ENCODE results near the gene CDH16.

Gene CDH16

DNA sequence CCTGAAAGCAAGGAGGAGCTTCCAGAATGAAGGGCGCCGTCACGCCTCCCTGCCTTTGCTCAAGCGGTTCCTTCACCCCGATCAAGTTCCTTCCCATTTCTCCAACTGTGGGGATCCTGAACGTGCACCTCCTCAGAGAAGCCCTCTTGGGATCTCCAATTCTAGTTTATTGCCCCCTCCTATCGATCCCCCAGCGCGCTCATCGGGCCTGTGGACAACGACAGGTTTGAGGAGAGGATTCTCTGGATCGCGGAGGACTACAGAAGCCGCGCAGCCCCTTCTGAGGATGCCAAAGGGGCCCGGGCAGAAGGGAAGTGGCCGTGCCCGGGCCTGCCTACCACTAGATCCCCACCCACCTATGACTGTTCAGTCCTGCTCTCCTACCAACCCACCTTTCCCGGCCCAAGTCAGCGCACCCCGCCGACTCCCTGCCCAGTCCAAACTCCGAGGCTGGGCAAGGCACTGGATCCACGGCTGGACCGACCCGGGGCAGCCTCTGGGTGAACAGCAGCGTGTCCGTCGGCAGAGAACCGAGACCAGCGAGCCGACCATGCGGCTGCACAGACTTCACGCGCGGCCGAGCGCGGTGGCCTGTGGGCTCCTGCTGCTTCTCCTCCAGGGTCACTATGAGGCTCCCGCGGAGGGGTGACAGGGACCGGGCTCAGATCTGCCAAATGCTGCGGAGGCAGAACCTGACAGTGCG lies 29.6 kb upstream of the CDH16 start:
- Histone ChIP-seq H3F3A (ENCODE audit: insufficient read depth, low read length) (no peaks in the 10 kb centered on the region), H3K36me3 (ENCODE audit: insufficient read depth, low read length) (peaks cover 3% of the 10 kb centered on the region; the same call in 1 of the 2 replicates), H3K4me2 (ENCODE audit: low read length) (peak overlapping the region; percentile 13; the same call in 1 of the 2 replicates), H3K4me3 (ENCODE audit: low read depth, low read length, poor library complexity, severe bottlenecking) (no peak overlapping the region), H3K4me1 (ENCODE audit: insufficient read depth, low read length, severe bottlenecking) (peaks cover 4% of the 10 kb centered on the region), H3K27ac (ENCODE audit: low read depth, low read length, poor library complexity, severe bottlenecking) (no peak overlapping the region), H3K79me2 (ENCODE audit: insufficient read depth, low read length) (no peaks in the 10 kb centered on the region), H2AFZ (ENCODE audit: low read length) (no peak overlapping the region), H3K9me2 (ENCODE audit: low read depth, low read length) (no peaks in the 10 kb centered on the region), H3K9me3 (ENCODE audit: low read length) (0 out of 2 replicates have a peak, but pooled peaks cover 3% of the 10 kb centered on the region), H3K9ac (ENCODE audit: low read length) (no peak overlapping the region), H4K20me1 (ENCODE audit: insufficient read depth, low read length) (no peaks in the 10 kb centered on the region), H3K27me3 (ENCODE audit: insufficient read depth, low read length) (peaks cover 5% of the 10 kb centered on the region; the same call in 1 of the 2 replicates)
- TF ChIP-seq EZH2 (IDR thresholded peaks at IDR 0.05; ENCODE audit: borderline replicate concordance, low read length): no peak
- no peak for TF ChIP-seq CTCF (IDR thresholded peaks at IDR 0.05; ENCODE audit: low read length)

- Histone ChIP-seq H3K9me3 (ENCODE audit: low read length) (0 out of 2 replicates have a peak, but pooled peaks cover 3% of the 10 kb centered on the region), H4K20me1 (ENCODE audit: insufficient read depth, low read length) (no peaks in the 10 kb centered on the region), H3K27ac (ENCODE audit: low read depth, low read length, poor library complexity, severe bottlenecking) (no peak overlapping the region), H3K36me3 (ENCODE audit: insufficient read depth, low read length) (peaks cover 11% of the 10 kb centered on the region; the same call in 1 of the 2 replicates), H3K9ac (ENCODE audit: low read length) (no peak overlapping the region), H3K4me2 (ENCODE audit: low read length) (peak overlapping the region; percentile 13; the same call in 1 of the 2 replicates), H2AFZ (ENCODE audit: low read length) (no peak overlapping the region), H3K4me3 (ENCODE audit: low read depth, low read length, poor library complexity, severe bottlenecking) (peak overlapping the region; percentile 2), H3K79me2 (ENCODE audit: insufficient read depth, low read length) (no peaks in the 10 kb centered on the region), H3K4me1 (ENCODE audit: insufficient read depth, low read length, severe bottlenecking) (peaks cover 4% of the 10 kb centered on the region), H3F3A (ENCODE audit: insufficient read depth, low read length) (no peaks in the 10 kb centered on the region), H3K27me3 (ENCODE audit: insufficient read depth, low read length) (peaks cover 5% of the 10 kb centered on the region; the same call in 1 of the 2 replicates), H3K9me2 (ENCODE audit: low read depth, low read length) (no peaks in the 10 kb centered on the region)
- TF ChIP-seq EZH2 (IDR thresholded peaks at IDR 0.05; ENCODE audit: borderline replicate concordance, low read length) (no peak; the same call in 1 of the 2 replicates), CTCF (IDR thresholded peaks at IDR 0.05; ENCODE audit: low read length) (peak; percentile 89)
These were observed 28.8 kb upstream of the CDH16 start for GRCh38 chr16:66947302-66948065.

DNA sequence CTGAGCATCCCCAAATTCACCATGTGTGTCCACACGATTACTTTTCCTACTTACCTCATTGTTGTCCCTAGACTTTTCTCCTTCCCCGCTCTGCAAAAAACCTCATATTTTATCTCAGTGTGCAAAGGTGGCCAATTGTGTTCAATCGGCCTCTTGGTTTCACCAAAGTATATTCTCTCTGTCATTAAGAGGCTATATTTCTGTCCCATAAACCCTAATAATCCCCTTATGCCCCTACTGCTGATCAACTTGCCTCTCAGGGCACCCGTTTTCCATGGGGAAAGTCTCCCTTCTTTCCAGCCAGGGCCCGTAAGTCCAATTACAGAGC lies 28.3 kb upstream of the CDH16 start:
- H3K4me2 ChIP-seq (ENCODE audit: low read length): no peak overlapping the region
- H3K79me2 ChIP-seq (ENCODE audit: insufficient read depth, low read length): no peaks in the 10 kb centered on the region
- no peaks in the 10 kb centered on the region for H4K20me1 ChIP-seq (ENCODE audit: insufficient read depth, low read length)
- H3F3A ChIP-seq (ENCODE audit: insufficient read depth, low read length): no peaks in the 10 kb centered on the region
- H3K36me3 ChIP-seq (ENCODE audit: insufficient read depth, low read length): peaks cover 16% of the 10 kb centered on the region; the same call in 1 of the 2 replicates
- no peaks in the 10 kb centered on the region for H3K9me2 ChIP-seq (ENCODE audit: low read depth, low read length)
- no peak overlapping the region for H3K9ac ChIP-seq (ENCODE audit: low read length)
- no peak overlapping the region for H2AFZ ChIP-seq (ENCODE audit: low read length)
- H3K4me3 ChIP-seq (ENCODE audit: low read depth, low read length, poor library complexity, severe bottlenecking): no peak overlapping the region
- peaks cover 5% of the 10 kb centered on the region; the same call in 1 of the 2 replicates for H3K27me3 ChIP-seq (ENCODE audit: insufficient read depth, low read length)
- peaks cover 4% of the 10 kb centered on the region for H3K4me1 ChIP-seq (ENCODE audit: insufficient read depth, low read length, severe bottlenecking)
- H3K9me3 ChIP-seq (ENCODE audit: low read length): 0 out of 2 replicates have a peak, but pooled peaks cover 3% of the 10 kb centered on the region
- no peak overlapping the region for H3K27ac ChIP-seq (ENCODE audit: low read depth, low read length, poor library complexity, severe bottlenecking)
- TF ChIP-seq EZH2 (IDR thresholded peaks at IDR 0.05; ENCODE audit: borderline replicate concordance, low read length) (no peak), CTCF (IDR thresholded peaks at IDR 0.05; ENCODE audit: low read length) (no peak)

Data from OCI-LY1 (cell line).